Panc1 (cell line): Measurements from ENCODE around the gene ALPK3. TPM values are rescaled to one million over a fixed set of nuclear protein-coding genes. Genes with fewer than 3 reads are reported as not detected.

Experiments used
- ATAC-seq: fragments of 200-7000 bp; cut with Tn5 transposase; 2 replicates; pipeline ENCODE4 v1.9.1; 2020; ENCODE audit warnings: mild to moderate bottlenecking, moderate library complexity
- BruUV-seq: library from RNA; stranded (reverse); fragments of 400-500 nt; replicated peaks from 2 replicates; lab custom pipeline; 2021; lab: Mats Ljungman, UMichigan
- CTCF ChIA-PET: fragments of 300-600 bp; sonication (Branson Sonifier 250); formaldehyde crosslinking; loops from one replicate; lab custom pipeline; 2022; ENCODE audit warnings: antibody characterized with exemption; lab: Charles Lee
- POLR2A ChIA-PET: fragments of 300-600 bp; sonication (Branson Sonifier 250); formaldehyde crosslinking; loops from one replicate; lab custom pipeline; 2022; ENCODE audit warnings: antibody characterized with exemption; lab: Charles Lee
- DNase-seq: peaks from one replicate; pipeline ENCODE4 v3.0.0-alpha.2; 2010; ENCODE audit warnings: low read depth, low spot score
- H3K27ac ChIP-seq: 2 replicates; pipeline ENCODE4 v1.5.1; 2011; ENCODE audit warnings: mild to moderate bottlenecking, low read length, inconsistent platforms
- H3K27me3 ChIP-seq: fragments of 200-500 bp; sonication (Bioruptor generic); 2 replicates; pipeline ENCODE4 v1.6.0; 2014; ENCODE audit warnings: low read length, inconsistent platforms; ENCODE audit not compliant: control insufficient read depth, insufficient read depth
- H3K36me3 ChIP-seq: fragments of 200-500 bp; sonication (Bioruptor generic); 2 replicates; pipeline ENCODE4 v1.5.1; 2014; ENCODE audit warnings: inconsistent platforms, mild to moderate bottlenecking, low read length, moderate library complexity; ENCODE audit not compliant: control insufficient read depth, insufficient read depth
- H3K4me1 ChIP-seq: 2 replicates; pipeline ENCODE4 v1.5.1; 2011; ENCODE audit warnings: inconsistent platforms, mild to moderate bottlenecking, low read length, moderate library complexity; ENCODE audit not compliant: control insufficient read depth, insufficient read depth
- H3K4me3 ChIP-seq, 2 experiments: 2 replicates each; pipeline ENCODE4 v1.5.1; 2011 to 2012; ENCODE audit warnings: low read depth in 2 of 2, low read length in 2 of 2, mild to moderate bottlenecking in 2 of 2, inconsistent platforms in 1 of 2, moderate library complexity in 1 of 2
- H3K9me3 ChIP-seq: fragments of 200-500 bp; sonication (Bioruptor generic); 2 replicates; pipeline ENCODE4 v1.5.1; 2014; ENCODE audit warnings: low read depth, mild to moderate bottlenecking, inconsistent platforms, low read length, moderate library complexity; ENCODE audit not compliant: control insufficient read depth, insufficient read depth
- CTCF ChIP-seq: fragments of 450-650 bp; IDR thresholded peaks from 2 replicates; pipeline ENCODE4 v1.5.1; 2017; ENCODE audit warnings: mild to moderate bottlenecking
- POLR2AphosphoS5 ChIP-seq: IDR thresholded peaks from 2 replicates; pipeline ENCODE4 v1.6.1; 2012; ENCODE audit warnings: mild to moderate bottlenecking, low read depth, low read length, moderate library complexity
- REST ChIP-seq, 2 experiments: IDR thresholded peaks; 2 replicates each; pipeline ENCODE4 v1.6.1; 2011 to 2012; ENCODE audit warnings: low read depth in 2 of 2, control low read depth in 1 of 2, low read length in 1 of 2, mild to moderate bottlenecking in 1 of 2, moderate library complexity in 1 of 2; ENCODE audit not compliant: insufficient read depth in 1 of 2
- SIN3A ChIP-seq: IDR thresholded peaks from 2 replicates; pipeline ENCODE4 v1.6.1; 2012; ENCODE audit warnings: low read depth, mild to moderate bottlenecking, low read length, moderate library complexity, borderline replicate concordance; ENCODE audit not compliant: insufficient read depth
- TCF7L2 ChIP-seq: IDR thresholded peaks from 2 replicates; pipeline ENCODE4 v1.6.1; 2011; ENCODE audit warnings: mild to moderate bottlenecking, low read depth, low read length, inconsistent platforms
- in situ Hi-C: cut with HindIII; loops from 2 replicates; pipeline ENCODE4 v1.10.0; 2016; ENCODE audit warnings: low sequenced_read_pairs, low pct_unique_long_range_greater_than_20kb
- intact Hi-C: fragments of 100-400 bp; cut with micrococcal nuclease; formaldehyde crosslinking; loops from one replicate; pipeline ENCODE4 v1.10.0; 2022; ENCODE audit not compliant: unreplicated experiment
- total RNA-seq: library from RNA; stranded (reverse); gene quantifications from one replicate; pipeline ENCODE4 v1.2.1, GENCODE V29; 2021; ENCODE audit not compliant: unreplicated experiment

The ALPK3 gene
- total RNA-seq, 1 experiment from 2014 or later: 1.0 TPM

DNA sequence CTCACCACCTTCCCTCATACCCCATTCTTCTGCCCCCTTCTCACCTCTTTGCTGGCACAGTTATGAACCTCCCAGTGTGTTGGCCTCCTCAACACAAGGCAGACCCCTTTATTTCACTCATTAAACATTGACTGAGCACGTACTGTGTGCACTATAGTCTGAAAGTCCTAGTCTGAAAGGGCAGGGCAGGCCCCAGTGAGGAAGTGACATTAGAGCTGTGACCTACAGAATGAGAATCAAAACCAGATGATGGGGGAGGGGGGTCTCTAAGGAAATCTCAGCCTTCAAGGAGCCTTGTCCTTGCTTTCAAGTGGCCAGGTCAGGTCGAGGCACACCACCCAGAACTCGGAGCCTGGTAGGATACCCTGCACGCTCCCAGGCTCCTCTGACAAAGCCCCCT, 70.8 kb downstream of the ALPK3 start:
- Histone ChIP-seq H3K4me1 (no peaks in the 10 kb centered on the region), H3K27me3 (no peaks in the 10 kb centered on the region), H3K9me3 (no peaks in the 10 kb centered on the region), H3K36me3 (no peaks in the 10 kb centered on the region), H3K4me3 (no peak overlapping the region), H3K27ac (no peak overlapping the region)
- no TSS peak for BruUV-seq
- intact Hi-C loops (no loop called here), in situ Hi-C loops (no loop called here)
- DNase-seq (no peak), ATAC-seq (no peak)
- CTCF ChIA-PET: no interaction called here
- POLR2A ChIA-PET: no interaction called here
- TF ChIP-seq TCF7L2 (no peak), REST (IDR thresholded peaks at IDR 0.05; ENCODE audit: insufficient read depth in 1 of 2, low read depth in 2 of 2, low read length in 1 of 2) (no peak), CTCF (no peak), SIN3A (no peak), POLR2AphosphoS5 (no peak)

GRCh38 chr15:84888639-84889038, 71.5 kb downstream of the ALPK3 start:
- CTCF ChIA-PET: no interaction called here
- DNase-seq: no peak
- Histone ChIP-seq H3K36me3 (no peaks in the 10 kb centered on the region), H3K4me1 (no peaks in the 10 kb centered on the region), H3K27ac (no peak overlapping the region), H3K4me3 (no peak overlapping the region), H3K27me3 (no peaks in the 10 kb centered on the region), H3K9me3 (no peaks in the 10 kb centered on the region)
- POLR2A ChIA-PET: no interaction called here
- ATAC-seq: no peak
- no peak for TF ChIP-seq SIN3A
- no peak for TF ChIP-seq TCF7L2
- TF ChIP-seq POLR2AphosphoS5: no peak
- no peak for TF ChIP-seq CTCF
- in situ Hi-C loops (no loop called here), intact Hi-C loops (no loop called here)
- no TSS peak for BruUV-seq
